Measurements from ENCODE around the gene ACMSD.

Gene ACMSD

DNA sequence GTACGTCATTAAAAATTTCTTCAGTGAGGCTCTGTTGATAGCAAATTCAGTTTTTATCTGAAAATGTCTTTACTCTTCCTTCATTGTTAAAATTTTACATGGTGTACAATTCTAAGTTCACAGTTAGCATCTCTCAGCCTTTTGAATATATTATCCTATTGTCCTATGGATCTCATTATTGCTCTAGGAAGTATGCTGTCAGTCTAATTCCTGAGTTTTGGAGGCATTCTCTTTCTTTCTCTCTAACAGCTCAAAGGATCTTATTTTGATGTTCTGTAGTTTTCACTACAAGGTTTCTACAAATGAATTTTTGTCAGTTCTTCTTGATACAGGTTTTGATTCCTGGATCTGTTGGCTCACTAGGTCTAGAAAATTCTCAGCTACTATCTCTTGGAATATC lies 2.9 kb upstream of the ACMSD start:
- TF ChIP-seq, protein P1, sequence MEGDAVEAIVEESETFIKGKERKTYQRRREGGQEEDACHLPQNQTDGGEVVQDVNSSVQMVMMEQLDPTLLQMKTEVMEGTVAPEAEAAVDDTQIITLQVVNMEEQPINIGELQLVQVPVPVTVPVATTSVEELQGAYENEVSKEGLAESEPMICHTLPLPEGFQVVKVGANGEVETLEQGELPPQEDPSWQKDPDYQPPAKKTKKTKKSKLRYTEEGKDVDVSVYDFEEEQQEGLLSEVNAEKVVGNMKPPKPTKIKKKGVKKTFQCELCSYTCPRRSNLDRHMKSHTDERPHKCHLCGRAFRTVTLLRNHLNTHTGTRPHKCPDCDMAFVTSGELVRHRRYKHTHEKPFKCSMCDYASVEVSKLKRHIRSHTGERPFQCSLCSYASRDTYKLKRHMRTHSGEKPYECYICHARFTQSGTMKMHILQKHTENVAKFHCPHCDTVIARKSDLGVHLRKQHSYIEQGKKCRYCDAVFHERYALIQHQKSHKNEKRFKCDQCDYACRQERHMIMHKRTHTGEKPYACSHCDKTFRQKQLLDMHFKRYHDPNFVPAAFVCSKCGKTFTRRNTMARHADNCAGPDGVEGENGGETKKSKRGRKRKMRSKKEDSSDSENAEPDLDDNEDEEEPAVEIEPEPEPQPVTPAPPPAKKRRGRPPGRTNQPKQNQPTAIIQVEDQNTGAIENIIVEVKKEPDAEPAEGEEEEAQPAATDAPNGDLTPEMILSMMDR (IDR thresholded peaks at IDR 0.05; ENCODE audit: low read depth, low read length) = no peak
- DNase-seq (ENCODE audit: extremely low read depth, low read depth) = no peak

DNA sequence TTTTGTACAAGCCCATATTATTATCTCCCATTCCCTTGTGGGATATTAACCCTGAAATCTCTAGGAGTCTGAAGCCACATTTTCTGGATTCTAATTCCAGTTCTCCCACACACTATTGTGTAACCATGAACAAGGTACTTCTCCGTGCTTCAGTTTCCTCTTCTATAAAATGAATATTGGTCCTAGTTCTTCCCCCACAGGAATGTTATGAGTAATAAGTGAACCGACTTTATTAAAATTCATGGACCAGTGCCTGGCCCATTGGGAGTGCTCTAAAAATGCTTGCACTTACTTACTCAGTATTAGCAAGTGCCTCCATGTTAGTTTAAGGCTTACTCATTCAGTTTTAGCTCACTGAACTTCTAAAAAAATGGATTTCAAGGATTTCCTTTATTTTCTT lies 1.4 kb upstream of the ACMSD start:
- DNase-seq (ENCODE audit: extremely low read depth, low read depth) = peak; percentile 22
- TF ChIP-seq, protein P1 (IDR thresholded peaks at IDR 0.05; ENCODE audit: low read depth, low read length) = no peak

DNA sequence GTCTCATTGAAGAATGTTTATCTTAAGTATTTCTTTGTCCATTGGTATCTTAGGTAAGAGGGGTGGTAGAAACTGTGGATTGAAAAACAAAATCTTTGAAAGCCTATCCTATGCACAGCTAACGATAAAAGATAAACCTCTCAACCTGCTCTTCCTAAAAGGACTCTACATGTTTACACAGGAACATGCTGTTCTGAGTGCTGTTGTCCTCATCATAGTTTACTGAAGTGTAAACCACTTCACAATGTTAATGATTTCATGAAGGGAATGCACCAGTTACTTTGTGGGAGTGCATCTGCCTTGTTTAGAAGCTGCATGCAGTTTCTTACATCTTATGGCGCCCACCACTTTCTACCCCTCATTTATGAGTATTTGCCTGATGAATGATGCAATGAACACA lies 1.2 kb downstream of the ACMSD start:
- DNase-seq (ENCODE audit: extremely low read depth, low read depth) = no peak
- TF ChIP-seq, protein P1 (IDR thresholded peaks at IDR 0.05; ENCODE audit: low read depth, low read length) = no peak

DNA sequence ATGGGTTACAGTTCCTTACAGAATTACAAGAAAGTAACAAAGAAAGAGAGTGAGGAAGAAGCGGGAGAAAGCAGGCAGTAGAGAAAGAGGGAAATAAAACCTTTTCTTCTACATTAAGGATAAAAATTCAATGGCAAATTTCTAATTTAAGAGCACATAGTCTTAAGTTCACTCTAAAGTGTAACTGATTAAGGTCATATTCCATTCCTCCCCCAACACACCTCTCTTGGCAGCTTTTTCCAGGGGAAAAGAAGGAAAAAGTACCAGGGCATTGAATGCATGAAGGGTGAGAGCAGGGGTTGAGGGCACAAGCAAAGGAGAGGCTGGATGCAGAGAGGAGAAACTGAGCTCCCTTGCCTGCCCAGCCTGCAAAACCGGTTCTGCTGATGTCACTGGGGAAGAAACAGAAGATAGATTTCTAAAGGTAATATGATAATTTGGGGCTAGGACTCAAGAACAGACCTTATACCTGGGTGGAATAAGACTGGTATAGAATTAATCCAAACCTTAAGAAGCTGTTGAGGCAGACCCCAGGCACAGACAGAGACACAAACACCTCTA lies 4.6 kb downstream of the ACMSD start:
- no peak for DNase-seq (ENCODE audit: extremely low read depth, low read depth)
- TF ChIP-seq, protein P1 (IDR thresholded peaks at IDR 0.05; ENCODE audit: low read depth, low read length) = no peak

DNA sequence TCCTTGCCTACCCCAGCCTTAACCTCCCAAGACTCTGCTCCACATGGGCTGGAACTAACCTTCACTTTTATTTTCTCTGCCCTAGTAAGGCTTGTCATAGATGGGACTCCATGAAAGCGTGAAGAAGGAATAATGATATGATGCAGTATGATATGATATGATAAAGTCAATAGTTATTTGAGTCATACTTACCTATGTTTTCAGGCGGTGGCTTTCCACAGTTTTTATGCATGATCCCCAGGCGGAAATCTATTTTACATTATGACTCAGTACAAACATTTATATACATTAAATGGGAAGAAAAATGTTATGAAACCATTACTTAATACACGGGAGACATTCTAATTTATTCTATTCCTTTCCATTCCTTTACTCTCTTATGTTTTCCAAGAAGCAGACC lies 5.6 kb downstream of the ACMSD start:
- DNase-seq (ENCODE audit: extremely low read depth, low read depth) = no peak
- TF ChIP-seq, protein P1 (IDR thresholded peaks at IDR 0.05; ENCODE audit: low read depth, low read length) = no peak

DNA sequence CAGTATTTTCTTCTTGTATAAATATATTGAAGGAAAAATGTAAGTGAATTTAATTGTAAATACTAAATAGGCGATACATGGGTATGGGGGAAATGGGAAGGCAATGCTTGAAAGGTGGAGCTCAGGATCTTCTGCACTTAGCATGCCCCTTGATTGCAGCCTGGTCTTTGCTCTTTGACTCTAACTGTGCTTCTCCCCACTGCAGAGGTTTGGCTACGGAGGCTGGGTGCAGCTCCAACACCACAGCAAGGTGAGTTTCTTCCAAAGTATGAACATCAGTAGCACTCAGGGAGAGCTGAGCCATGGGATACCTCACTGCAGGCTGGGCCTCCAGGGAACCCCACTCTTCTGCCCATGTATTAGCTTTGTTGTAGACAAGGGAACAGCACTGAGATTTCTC lies 6.6 kb downstream of the ACMSD start:
- TF ChIP-seq, protein P1 (IDR thresholded peaks at IDR 0.05; ENCODE audit: low read depth, low read length) = no peak
- DNase-seq (ENCODE audit: extremely low read depth, low read depth) = no peak

DNA sequence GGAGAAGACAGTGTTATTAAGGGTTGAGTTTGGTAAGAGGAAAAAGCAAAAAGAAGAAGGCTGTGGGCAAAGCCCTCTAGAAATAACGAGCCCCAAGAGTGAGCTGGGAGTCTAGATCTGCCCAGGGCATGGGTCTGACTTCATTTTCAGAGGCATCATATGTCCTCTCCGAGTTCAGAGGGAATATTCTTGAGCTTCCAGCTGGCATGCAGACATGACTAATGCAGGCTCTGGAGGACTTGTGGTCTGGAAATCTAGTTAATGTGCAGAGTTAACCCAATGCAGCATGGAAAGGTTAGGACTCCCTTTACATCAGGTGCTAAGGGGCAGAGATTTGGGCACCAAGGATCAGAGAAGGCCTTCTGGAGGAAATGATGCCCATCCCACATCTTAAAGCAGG lies 7.3 kb downstream of the ACMSD start:
- TF ChIP-seq, protein P1 (IDR thresholded peaks at IDR 0.05; ENCODE audit: low read depth, low read length) = no peak
- no peak for DNase-seq (ENCODE audit: extremely low read depth, low read depth)

Measured in AG09319 (cell line).